ENCODE data around the gene GPRC5B. TPM values are rescaled to one million over a fixed set of nuclear protein-coding genes. Genes with fewer than 3 reads are reported as not detected.

The GPRC5B gene
- total RNA-seq, 1 donor from 2014 or later, result 21.1 TPM

DNA sequence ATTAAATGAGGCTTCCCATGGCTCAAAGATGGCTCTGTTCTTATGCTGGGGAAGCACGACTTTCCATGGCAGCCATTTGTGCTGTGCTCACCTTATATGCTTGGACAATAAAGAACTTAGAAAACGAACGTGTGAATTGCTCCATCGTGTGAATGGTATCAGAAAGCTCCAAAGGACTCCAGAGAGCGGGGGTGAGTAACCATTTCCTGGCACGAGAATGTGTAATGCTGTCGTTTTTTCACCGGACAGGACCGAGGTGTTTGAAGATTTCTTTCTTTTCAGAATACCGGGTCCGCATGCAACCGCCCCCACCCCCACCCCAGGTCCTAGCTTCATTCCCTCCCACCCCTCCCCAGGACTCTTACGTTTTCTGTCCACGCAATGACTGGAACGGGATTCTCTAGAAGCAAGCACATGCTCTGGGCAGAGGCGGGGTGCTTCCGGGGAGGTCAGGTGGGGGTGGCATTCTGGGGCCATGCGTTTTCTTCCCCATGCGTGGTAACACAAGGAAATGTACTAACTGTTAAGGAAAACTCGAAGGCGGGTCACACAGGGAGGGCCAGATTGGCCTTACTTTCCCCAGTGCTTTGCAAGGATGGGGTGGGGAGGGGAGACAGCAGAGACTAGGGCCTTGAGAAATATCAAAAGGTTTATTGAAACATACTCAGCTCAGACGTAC, 26.2 kb downstream of the GPRC5B start:
- Histone ChIP-seq H3K4me3 (no peak overlapping the region), H3K36me3 (no peaks in the 10 kb centered on the region), H3K27ac (no peak overlapping the region), H3K4me1 (no peaks in the 10 kb centered on the region), H3K9me3 (no peaks in the 10 kb centered on the region), H3K27me3 (no peaks in the 10 kb centered on the region)
- TF ChIP-seq, protein P1, sequence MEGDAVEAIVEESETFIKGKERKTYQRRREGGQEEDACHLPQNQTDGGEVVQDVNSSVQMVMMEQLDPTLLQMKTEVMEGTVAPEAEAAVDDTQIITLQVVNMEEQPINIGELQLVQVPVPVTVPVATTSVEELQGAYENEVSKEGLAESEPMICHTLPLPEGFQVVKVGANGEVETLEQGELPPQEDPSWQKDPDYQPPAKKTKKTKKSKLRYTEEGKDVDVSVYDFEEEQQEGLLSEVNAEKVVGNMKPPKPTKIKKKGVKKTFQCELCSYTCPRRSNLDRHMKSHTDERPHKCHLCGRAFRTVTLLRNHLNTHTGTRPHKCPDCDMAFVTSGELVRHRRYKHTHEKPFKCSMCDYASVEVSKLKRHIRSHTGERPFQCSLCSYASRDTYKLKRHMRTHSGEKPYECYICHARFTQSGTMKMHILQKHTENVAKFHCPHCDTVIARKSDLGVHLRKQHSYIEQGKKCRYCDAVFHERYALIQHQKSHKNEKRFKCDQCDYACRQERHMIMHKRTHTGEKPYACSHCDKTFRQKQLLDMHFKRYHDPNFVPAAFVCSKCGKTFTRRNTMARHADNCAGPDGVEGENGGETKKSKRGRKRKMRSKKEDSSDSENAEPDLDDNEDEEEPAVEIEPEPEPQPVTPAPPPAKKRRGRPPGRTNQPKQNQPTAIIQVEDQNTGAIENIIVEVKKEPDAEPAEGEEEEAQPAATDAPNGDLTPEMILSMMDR (IDR thresholded peaks at IDR 0.05), result no peak
- intact Hi-C loops (cut with DNase I), result no loop called here
- ATAC-seq (no peak), DNase-seq (no peak)

DNA sequence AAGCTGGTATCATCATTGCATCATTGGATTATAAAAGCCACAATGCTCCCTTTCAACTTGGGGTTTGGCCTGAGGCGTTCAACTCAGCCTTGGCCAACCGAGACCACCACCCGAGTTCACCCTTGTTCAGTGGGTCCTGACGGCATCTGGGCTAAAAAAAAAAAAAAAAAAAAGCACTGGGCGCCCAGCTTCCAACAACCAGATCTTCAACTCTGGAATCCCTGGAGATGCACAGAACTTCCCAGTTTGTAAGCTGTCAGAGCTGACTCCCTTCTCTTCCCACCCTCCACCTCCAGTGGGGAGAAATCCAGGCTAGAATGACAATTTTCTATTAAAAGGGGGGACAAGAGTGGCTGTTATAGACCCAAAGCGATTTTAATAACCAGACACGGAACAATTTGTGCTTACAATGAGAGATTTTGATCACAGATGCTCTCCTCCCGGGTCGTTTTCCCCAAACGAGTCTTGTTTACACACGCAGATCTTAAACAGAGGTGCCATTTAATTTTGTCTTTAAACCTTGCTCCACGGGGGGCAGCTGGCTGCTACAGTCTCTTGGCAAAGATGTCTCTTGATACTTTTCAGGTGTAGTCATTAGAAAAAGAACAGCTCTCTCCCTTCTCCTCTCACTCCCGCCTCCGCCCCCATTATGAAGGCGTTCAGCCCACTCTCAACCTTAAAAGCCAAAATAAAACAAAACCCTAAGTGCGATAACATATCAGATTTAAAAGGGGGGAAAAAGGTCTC, 26.9 kb downstream of the GPRC5B start:
- H3K4me3 ChIP-seq, result no peak overlapping the region
- no peaks in the 10 kb centered on the region for H3K9me3 ChIP-seq
- no peaks in the 10 kb centered on the region for H3K27me3 ChIP-seq
- no peaks in the 10 kb centered on the region for H3K36me3 ChIP-seq
- H3K27ac ChIP-seq, result no peak overlapping the region
- TF ChIP-seq, protein P1 (IDR thresholded peaks at IDR 0.05), result no peak
- ATAC-seq (no peak), DNase-seq (no peak)
- intact Hi-C loops (cut with DNase I), result no loop called here
- no peaks in the 10 kb centered on the region for H3K4me1 ChIP-seq

DNA sequence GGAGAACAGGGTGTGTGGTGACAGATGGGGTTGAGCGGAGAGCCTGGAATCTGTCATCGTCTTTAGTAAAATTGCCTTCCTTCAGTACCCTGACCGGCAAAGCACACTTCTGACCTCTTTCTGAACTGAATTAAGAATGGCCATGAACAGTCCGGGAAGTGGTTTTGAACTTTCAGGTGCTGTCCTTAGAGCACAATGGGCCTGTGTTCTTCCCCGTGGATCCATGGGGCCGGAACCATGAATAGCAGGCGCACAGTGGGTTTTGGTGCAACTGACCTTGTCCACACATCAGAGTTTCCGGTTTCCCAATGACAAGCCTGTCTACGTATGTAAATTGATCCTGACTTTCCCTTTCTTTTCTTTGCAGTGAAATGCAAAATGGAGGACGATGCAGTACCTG, 28.5 kb downstream of the GPRC5B start:
- intact Hi-C loops (cut with DNase I), result no loop called here
- TF ChIP-seq, protein P1 (IDR thresholded peaks at IDR 0.05), result no peak

DNA sequence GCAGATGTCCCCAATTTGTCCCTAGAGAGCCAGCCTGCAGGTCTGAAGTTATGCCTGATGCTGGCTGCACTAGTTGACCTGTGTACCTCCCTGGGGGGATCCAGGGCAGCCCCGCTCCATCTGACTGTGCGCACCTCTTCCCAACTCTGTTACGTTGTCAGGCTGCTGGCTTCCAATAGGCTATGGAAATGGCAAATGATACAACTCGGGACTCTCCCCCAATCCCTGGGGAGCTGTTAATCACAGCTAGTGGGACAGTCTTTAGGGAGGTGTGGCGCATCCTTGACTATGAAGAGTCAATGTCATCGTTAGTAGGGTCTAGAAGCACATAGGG, 30.1 kb downstream of the GPRC5B start:
- intact Hi-C loops (cut with DNase I), result no loop called here
- no peak overlapping the region for H3K27ac ChIP-seq
- no peak for ATAC-seq

More for the DNA sequence above, 28.5 kb downstream of the GPRC5B start:
- no peaks in the 10 kb centered on the region for H3K9me3 ChIP-seq
- H3K36me3 ChIP-seq, result no peaks in the 10 kb centered on the region
- no peak overlapping the region for H3K4me3 ChIP-seq
- no peaks in the 10 kb centered on the region for H3K4me1 ChIP-seq
- H3K27ac ChIP-seq, result no peak overlapping the region
- DNase-seq (no peak), ATAC-seq (no peak)
- H3K27me3 ChIP-seq, result no peaks in the 10 kb centered on the region

DNA sequence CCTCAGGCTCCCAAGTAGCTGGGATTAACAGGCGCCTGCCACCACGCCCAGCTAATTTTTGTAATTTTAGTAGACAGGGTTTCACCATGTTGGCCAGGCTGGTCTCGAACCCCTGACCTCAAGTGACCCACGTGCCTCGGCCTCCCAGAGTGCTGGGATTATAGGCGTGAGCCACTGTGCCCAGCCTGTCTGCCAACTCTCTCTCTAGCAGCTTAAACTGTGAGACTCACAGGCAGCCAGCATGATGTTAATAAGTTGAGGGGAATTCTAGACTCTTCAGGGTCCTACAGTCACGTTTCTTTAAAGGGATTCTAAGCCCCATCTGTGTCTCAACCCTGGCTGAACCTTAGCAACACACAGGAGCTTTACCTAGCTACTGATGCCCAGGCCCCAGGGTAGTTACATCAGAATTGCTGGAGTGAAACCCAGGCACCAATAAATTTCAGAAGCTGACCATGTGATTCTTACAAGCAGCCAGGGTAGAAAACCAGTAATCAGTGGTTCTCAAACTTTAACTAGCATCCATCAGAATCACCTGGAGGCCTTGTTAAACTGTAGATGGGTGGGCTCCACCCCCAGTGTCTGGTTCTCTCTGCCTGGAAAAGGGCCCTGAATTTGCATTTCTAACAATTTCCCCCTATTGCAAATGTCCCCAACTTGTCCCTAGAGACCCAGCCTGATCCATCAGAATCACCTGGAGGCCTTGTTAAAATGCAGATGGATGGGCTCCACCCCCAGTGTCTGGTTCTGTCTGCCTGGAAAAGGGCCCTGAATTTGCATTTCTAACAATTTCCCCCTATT, 30.7 kb downstream of the GPRC5B start:
- no peak overlapping the region for H3K27ac ChIP-seq
- TF ChIP-seq, protein P1 (IDR thresholded peaks at IDR 0.05), result no peak

More for the DNA sequence above, 30.1 kb downstream of the GPRC5B start:
- H3K36me3 ChIP-seq, result no peaks in the 10 kb centered on the region
- no peaks in the 10 kb centered on the region for H3K27me3 ChIP-seq
- H3K9me3 ChIP-seq, result no peaks in the 10 kb centered on the region
- TF ChIP-seq, protein P1 (IDR thresholded peaks at IDR 0.05), result no peak
- no peaks in the 10 kb centered on the region for H3K4me1 ChIP-seq
- no peak for DNase-seq
- no peak overlapping the region for H3K4me3 ChIP-seq

More for the DNA sequence above, 30.7 kb downstream of the GPRC5B start:
- intact Hi-C loops (cut with DNase I), result no loop called here
- DNase-seq, result no peak
- Histone ChIP-seq H3K27me3 (no peaks in the 10 kb centered on the region), H3K36me3 (no peaks in the 10 kb centered on the region), H3K4me1 (no peaks in the 10 kb centered on the region), H3K9me3 (no peaks in the 10 kb centered on the region), H3K4me3 (no peak overlapping the region)
- ATAC-seq, result no peak
